HFF-Myc (cell line): Measurements from ENCODE around the gene AKR1E2.

Experiments used
- DNase-seq: peaks from one replicate; pipeline ENCODE4 v3.0.0-alpha.2; 2011; ENCODE audit warnings: low read depth; ENCODE audit errors: extremely low read depth
- H3K4me3 ChIP-seq: replicated peaks from 2 replicates; pipeline ENCODE4 v1.5.1; 2011; ENCODE audit warnings: low read depth, mild to moderate bottlenecking, control low read depth, low read length
- TF ChIP-seq, protein P1 (sequence below): IDR thresholded peaks from 2 replicates; pipeline ENCODE4 v1.5.1; 2012; ENCODE audit warnings: mild to moderate bottlenecking, low read depth, low read length, control low read depth; ENCODE audit errors: missing control alignments

Gene AKR1E2

DNA sequence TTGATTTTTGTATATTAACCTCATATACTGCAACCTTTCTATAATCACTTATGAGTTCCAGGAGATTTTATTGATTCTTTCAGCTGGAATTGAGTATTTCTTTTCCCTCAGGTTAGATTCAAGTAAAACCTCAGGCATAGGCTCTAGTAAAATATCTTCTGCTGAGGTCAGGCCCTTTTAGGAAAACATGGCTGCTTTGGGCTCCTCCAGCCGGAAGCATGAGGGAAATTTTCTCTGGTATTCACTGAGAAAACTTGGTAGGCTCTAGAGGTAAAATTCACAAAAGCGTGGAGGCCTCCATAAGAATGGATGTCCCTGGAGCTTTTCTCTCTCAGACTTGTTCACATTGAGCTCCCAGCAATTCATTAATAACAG is 56.7 kb downstream of the AKR1E2 start:
- no peak overlapping the region for H3K4me3 ChIP-seq
- DNase-seq = no peak
- TF ChIP-seq, protein P1, sequence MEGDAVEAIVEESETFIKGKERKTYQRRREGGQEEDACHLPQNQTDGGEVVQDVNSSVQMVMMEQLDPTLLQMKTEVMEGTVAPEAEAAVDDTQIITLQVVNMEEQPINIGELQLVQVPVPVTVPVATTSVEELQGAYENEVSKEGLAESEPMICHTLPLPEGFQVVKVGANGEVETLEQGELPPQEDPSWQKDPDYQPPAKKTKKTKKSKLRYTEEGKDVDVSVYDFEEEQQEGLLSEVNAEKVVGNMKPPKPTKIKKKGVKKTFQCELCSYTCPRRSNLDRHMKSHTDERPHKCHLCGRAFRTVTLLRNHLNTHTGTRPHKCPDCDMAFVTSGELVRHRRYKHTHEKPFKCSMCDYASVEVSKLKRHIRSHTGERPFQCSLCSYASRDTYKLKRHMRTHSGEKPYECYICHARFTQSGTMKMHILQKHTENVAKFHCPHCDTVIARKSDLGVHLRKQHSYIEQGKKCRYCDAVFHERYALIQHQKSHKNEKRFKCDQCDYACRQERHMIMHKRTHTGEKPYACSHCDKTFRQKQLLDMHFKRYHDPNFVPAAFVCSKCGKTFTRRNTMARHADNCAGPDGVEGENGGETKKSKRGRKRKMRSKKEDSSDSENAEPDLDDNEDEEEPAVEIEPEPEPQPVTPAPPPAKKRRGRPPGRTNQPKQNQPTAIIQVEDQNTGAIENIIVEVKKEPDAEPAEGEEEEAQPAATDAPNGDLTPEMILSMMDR = no peak

DNA sequence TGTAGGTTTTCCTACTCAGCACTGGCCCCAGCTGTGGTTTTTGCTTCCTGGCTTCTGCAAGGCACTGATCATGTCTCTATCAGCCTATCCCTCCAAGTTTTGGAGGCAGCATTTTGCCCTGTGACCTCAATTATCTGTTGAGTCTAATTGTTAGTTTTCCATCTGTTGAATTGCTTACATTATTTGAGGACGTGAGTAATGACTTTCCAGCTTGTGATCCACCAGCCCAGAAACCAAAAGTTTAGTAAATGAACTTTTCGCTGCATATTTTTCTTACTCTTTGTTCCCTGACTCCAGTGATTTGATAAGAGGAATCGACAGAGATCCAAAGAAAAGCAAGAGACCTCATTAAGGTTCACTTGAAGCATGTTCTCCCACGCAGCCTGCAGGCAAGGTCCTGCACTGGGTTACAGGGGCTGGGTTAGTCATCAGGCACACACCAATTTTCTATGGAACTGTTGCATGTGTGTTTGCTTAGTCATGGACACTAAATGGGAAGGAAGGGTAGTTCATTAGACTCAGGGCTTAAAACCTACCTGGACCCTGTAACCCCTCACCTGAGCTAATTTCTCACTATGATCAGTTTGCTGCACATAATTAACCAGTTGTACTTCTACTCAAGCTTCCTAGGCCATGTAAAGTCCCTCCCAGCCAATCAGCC is 57.2 kb downstream of the AKR1E2 start:
- no peak overlapping the region for H3K4me3 ChIP-seq
- TF ChIP-seq, protein P1 = no peak
- DNase-seq = no peak

DNA sequence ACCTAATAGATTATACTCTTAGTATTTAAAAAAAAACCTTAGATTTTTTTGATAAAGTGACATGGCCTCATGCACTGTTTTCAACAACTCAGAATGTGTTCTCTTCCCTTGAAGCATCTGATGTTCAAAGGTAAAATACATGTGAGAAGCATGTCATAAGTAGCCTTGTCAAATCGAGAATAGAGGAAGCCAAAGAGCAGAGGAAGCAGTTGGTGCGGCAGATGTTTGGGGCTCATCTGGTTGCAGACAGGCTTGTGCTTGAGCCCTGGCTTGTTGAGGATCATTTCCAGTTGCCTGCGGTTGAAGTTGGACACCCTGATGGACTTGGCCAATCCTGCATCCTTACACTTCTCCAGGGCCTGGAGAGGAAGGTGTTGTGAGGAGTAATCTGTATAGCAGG is 59.2 kb downstream of the AKR1E2 start:
- DNase-seq = no peak
- TF ChIP-seq, protein P1 = no peak
- H3K4me3 ChIP-seq = no peak overlapping the region

DNA sequence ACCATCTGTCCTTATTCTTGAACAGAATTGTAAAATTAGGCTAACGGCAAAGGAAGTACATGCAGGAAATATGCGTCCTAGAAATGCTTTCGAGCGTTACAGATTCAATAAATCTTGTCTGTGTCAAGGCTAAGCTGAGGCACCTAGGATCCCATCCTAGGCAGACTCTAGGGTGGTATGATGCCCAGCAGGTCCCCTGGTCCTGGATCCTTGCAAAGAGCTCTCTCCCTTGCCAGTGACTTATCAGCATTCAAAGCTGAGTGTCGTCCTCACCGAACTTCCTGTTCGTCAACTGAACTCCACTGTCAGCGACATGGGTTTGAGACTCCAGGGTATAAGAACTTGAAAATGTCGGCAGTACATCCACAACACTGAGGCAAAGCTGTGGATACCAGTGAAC is 61.5 kb downstream of the AKR1E2 start:
- no peak overlapping the region for H3K4me3 ChIP-seq
- TF ChIP-seq, protein P1 = no peak
- no peak for DNase-seq

DNA sequence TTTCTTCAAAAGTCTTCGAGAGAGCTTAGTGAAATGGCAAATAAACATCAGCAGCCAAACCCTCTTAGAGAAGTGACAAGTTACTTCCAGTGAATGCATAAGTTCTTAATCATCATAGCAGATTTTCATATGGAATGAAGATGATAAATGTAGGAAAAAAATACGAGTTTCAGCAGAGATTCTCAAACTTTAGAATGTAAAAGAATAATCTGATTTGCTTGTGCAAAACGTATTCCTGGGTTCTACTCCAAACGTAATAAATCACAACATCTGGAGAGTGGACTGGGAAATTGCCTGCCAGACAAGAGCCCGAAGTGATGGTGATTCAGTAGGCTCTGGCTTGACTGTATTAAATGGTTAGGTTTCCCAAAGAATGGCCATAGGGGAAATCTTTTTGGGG is 62.2 kb downstream of the AKR1E2 start:
- no peak overlapping the region for H3K4me3 ChIP-seq
- TF ChIP-seq, protein P1 = no peak

DNA sequence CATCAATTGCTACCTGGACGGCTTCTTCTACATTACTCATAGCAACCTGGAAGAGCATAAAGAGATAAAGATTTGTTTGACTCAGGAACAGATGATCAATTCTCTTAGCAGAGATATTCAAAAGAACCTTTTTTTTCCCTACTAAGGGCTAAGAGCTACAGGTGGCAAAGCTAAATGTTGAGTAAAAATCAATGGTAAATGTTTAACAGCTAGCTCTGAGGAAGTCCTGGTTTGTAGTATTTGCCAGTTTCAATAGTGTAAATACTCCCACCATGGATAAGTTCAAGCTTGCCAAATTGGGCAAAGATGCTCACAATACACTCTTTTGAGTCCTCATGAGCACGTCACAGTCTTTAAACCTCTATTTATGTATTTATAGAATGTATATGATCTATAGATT is 64.0 kb downstream of the AKR1E2 start:
- no peak for DNase-seq
- TF ChIP-seq, protein P1 = no peak
- H3K4me3 ChIP-seq = no peak overlapping the region

More for the DNA sequence above, 62.2 kb downstream of the AKR1E2 start:
- DNase-seq = no peak

DNA sequence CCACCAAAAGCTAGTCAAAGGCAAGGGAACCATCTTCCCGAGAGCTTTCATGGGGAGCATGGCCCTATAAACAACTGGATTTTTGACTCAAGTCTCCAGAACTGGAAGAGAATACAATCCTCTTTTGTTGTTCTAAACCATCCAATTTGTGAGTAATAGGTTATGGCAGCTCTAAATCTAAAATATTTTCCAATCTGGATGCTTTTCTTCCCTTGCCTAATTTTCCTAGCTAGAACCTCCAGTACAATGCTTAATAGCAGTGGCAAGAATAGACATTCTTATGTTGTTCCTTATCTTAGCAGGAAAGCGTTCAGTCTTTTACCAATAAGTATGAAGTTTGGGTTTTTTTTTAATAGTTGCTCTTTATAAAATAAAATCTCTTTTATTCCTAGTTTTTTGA is 66.7 kb downstream of the AKR1E2 start:
- TF ChIP-seq, protein P1 = no peak
- DNase-seq = no peak
- H3K4me3 ChIP-seq = no peak overlapping the region
